Stimulated activated CD8-positive, alpha-beta memory T cell treated with anti-CD3 and anti-CD28 coated beads, Interleukin-2, amount 100 ng/mL, for 1 hour (primary cell): ENCODE results near the gene LPAR3.
"Not testable (repeated sequence)": the region's sequence is repeated elsewhere in the genome, so short reads cannot be mapped to it uniquely, and the experiment has no call there.

Experiments
- DNase-seq, 2 donors: peaks; one replicate each; pipeline ENCODE4 v3.0.0-alpha.2; 2020; ENCODE audit warnings: low read depth in 2 of 2

Gene LPAR3

GRCh38 chr1:84902727-84903126 lies 9.7 kb upstream of the LPAR3 start:
- not testable (repeated sequence) for DNase-seq

GRCh38 chr1:84899969-84900368 lies 7.0 kb upstream of the LPAR3 start:
- DNase-seq = no peak

GRCh38 chr1:84896279-84896678 lies 3.3 kb upstream of the LPAR3 start:
- no peak for DNase-seq

GRCh38 chr1:84890566-84890965 lies 2.4 kb downstream of the LPAR3 start:
- no peak for DNase-seq

- DNase-seq = no peak
These were observed 3.6 kb downstream of the LPAR3 start for GRCh38 chr1:84889437-84889836.

GRCh38 chr1:84888753-84889152 lies 4.3 kb downstream of the LPAR3 start:
- DNase-seq = no peak

- DNase-seq = no peak
These were observed 5.6 kb downstream of the LPAR3 start for GRCh38 chr1:84887261-84887934.

- no peak for DNase-seq
These were observed 7.5 kb downstream of the LPAR3 start for GRCh38 chr1:84885469-84885868.

GRCh38 chr1:84884671-84885389 lies 8.2 kb downstream of the LPAR3 start:
- no peak for DNase-seq

GRCh38 chr1:84883286-84883685 lies 9.7 kb downstream of the LPAR3 start:
- no peak for DNase-seq

GRCh38 chr1:84877592-84877991 lies 15.4 kb downstream of the LPAR3 start:
- DNase-seq = no peak

- no peak for DNase-seq
These were observed 16.7 kb downstream of the LPAR3 start for GRCh38 chr1:84876353-84876752.

GRCh38 chr1:84873366-84873765 lies 19.6 kb downstream of the LPAR3 start:
- DNase-seq = no peak

GRCh38 chr1:84872696-84873355 lies 20.2 kb downstream of the LPAR3 start:
- DNase-seq = no peak

- DNase-seq = no peak
These were observed 21.8 kb downstream of the LPAR3 start for GRCh38 chr1:84871181-84871580.

- no peak for DNase-seq
These were observed 22.4 kb downstream of the LPAR3 start for GRCh38 chr1:84870591-84870990.

- DNase-seq = no peak
These were observed 23.3 kb downstream of the LPAR3 start for GRCh38 chr1:84869720-84870119.

GRCh38 chr1:84862810-84863251 lies 30.2 kb downstream of the LPAR3 start:
- DNase-seq = peak in 1 of 2 donors; percentile 7

- DNase-seq = no peak
These were observed 30.9 kb downstream of the LPAR3 start for GRCh38 chr1:84861988-84862644.

GRCh38 chr1:84861516-84861915 lies 31.5 kb downstream of the LPAR3 start:
- no peak for DNase-seq

GRCh38 chr1:84859866-84860265 lies 33.1 kb downstream of the LPAR3 start:
- DNase-seq = no peak

GRCh38 chr1:84857906-84858305 lies 35.1 kb downstream of the LPAR3 start:
- DNase-seq = no peak
